Measurements from ENCODE around the gene DYRK1A.

The DYRK1A gene

GRCh38 chr21:37357691-37358090 is 8.9 kb upstream of the DYRK1A start:
- Histone ChIP-seq H4K20me1 (no peaks in the 10 kb centered on the region), H3K9ac (peak overlapping the region in 5 of 11 experiments; percentile 14 to 55 (median 21); a peak in 7 of 22 replicates), H3K4me1 (peaks cover 9 to 25% (median 20%) of the 10 kb centered on the region in 10 experiments; a peak in 19 of 20 replicates), H3K4me2 (peak overlapping the region; percentile 22 to 66 (median 47); a peak in 19 of 22 replicates), H3K36me3 (no peaks in the 10 kb centered on the region), H3K27ac (peak overlapping the region in 8 of 11 experiments; percentile 50 to 82 (median 75); a peak in 15 of 22 replicates), H3K9me3 (replicated peaks in 1 of 11) (peaks cover 0 to 14% (median 0%) of the 10 kb centered on the region in 11 experiments; a peak in 8 of 22 replicates), H3K27me3 (no peaks in the 10 kb centered on the region), H3K4me3 (no peak overlapping the region; a peak in 1 of 20 replicates)
- no peak for TF ChIP-seq Cebpa-rat (IDR thresholded peaks at IDR 0.05)

- peak in 8 of 11 experiments; percentile 15 to 67 (median 52); a peak in 8 of 22 replicates for TF ChIP-seq Cebpa-rat (IDR thresholded peaks at IDR 0.05)
- Histone ChIP-seq H3K4me3 (peak overlapping the region in 1 of 10 experiments; percentile 21; a peak in 3 of 20 replicates), H3K4me1 (peaks cover 9 to 25% (median 21%) of the 10 kb centered on the region in 10 experiments; a peak in 19 of 20 replicates), H4K20me1 (no peaks in the 10 kb centered on the region), H3K4me2 (peak overlapping the region; percentile 22 to 66 (median 47)), H3K9ac (peak overlapping the region in 7 of 11 experiments; percentile 15 to 66 (median 36); a peak in 11 of 22 replicates), H3K36me3 (no peaks in the 10 kb centered on the region), H3K27ac (peak overlapping the region in 9 of 11 experiments; percentile 36 to 82 (median 74); a peak in 17 of 22 replicates), H3K27me3 (no peaks in the 10 kb centered on the region), H3K9me3 (replicated peaks in 1 of 11) (peaks cover 0 to 14% (median 0%) of the 10 kb centered on the region in 11 experiments; a peak in 8 of 22 replicates)
These were observed 8.2 kb upstream of the DYRK1A start for GRCh38 chr21:37358397-37358796.

GRCh38 chr21:37363936-37364335 is 2.6 kb upstream of the DYRK1A start:
- no peak overlapping the region for H3K9ac ChIP-seq
- H4K20me1 ChIP-seq: peaks cover 0 to 18% (median 13%) of the 10 kb centered on the region in 11 experiments; a peak in 17 of 22 replicates
- H3K27ac ChIP-seq: no peak overlapping the region
- H3K36me3 ChIP-seq: no peaks in the 10 kb centered on the region
- no peak overlapping the region for H3K4me3 ChIP-seq
- no peaks in the 10 kb centered on the region for H3K27me3 ChIP-seq
- H3K4me1 ChIP-seq: peaks cover 8 to 24% (median 18%) of the 10 kb centered on the region in 10 experiments
- TF ChIP-seq Cebpa-rat (IDR thresholded peaks at IDR 0.05): no peak
- no peak overlapping the region for H3K4me2 ChIP-seq
- peaks cover 0 to 6% (median 0%) of the 10 kb centered on the region in 11 experiments; a peak in 7 of 22 replicates for H3K9me3 ChIP-seq (replicated peaks in 1 of 11)

GRCh38 chr21:37364722-37365121 is 1.9 kb upstream of the DYRK1A start:
- peak overlapping the region; percentile 100; a peak in 18 of 22 replicates for H3K9ac ChIP-seq
- H3K36me3 ChIP-seq: no peaks in the 10 kb centered on the region
- peak overlapping the region; percentile 70 to 97 (median 89) for H3K4me2 ChIP-seq
- H3K4me1 ChIP-seq: peaks cover 13 to 26% (median 21%) of the 10 kb centered on the region in 10 experiments
- H3K9me3 ChIP-seq (replicated peaks in 1 of 11): no peaks in the 10 kb centered on the region
- peak overlapping the region in 10 of 11 experiments; percentile 100; a peak in 18 of 22 replicates for H3K27ac ChIP-seq
- peaks cover 0 to 25% (median 21%) of the 10 kb centered on the region in 11 experiments; a peak in 20 of 22 replicates for H4K20me1 ChIP-seq
- no peak for TF ChIP-seq Cebpa-rat (IDR thresholded peaks at IDR 0.05)
- peak overlapping the region in 9 of 10 experiments; percentile 63 to 100 (median 99); a peak in 16 of 20 replicates for H3K4me3 ChIP-seq
- no peaks in the 10 kb centered on the region for H3K27me3 ChIP-seq

GRCh38 chr21:37365517-37366481 is 774 bp upstream of the DYRK1A start:
- Histone ChIP-seq H3K4me3 (peak overlapping the region; percentile 63 to 100 (median 98)), H3K36me3 (no peaks in the 10 kb centered on the region), H3K27ac (peak overlapping the region; percentile 100), H3K9me3 (replicated peaks in 1 of 11) (no peaks in the 10 kb centered on the region), H3K4me1 (peaks cover 21 to 37% (median 32%) of the 10 kb centered on the region in 10 experiments), H3K9ac (peak overlapping the region; percentile 100), H3K4me2 (peak overlapping the region; percentile 70 to 97 (median 89)), H4K20me1 (peaks cover 0 to 36% (median 31%) of the 10 kb centered on the region in 11 experiments; a peak in 20 of 22 replicates), H3K27me3 (no peaks in the 10 kb centered on the region)
- TF ChIP-seq Cebpa-rat (IDR thresholded peaks at IDR 0.05): no peak

- no peaks in the 10 kb centered on the region for H3K27me3 ChIP-seq
- peak overlapping the region in 8 of 11 experiments; percentile 85 to 95 (median 89); a peak in 12 of 22 replicates for H3K4me2 ChIP-seq
- peak overlapping the region; percentile 100 for H3K27ac ChIP-seq
- no peaks in the 10 kb centered on the region for H3K9me3 ChIP-seq (replicated peaks in 1 of 11)
- no peak for TF ChIP-seq Cebpa-rat (IDR thresholded peaks at IDR 0.05)
- H4K20me1 ChIP-seq: peaks cover 5 to 51% (median 47%) of the 10 kb centered on the region in 11 experiments; a peak in 21 of 22 replicates
- H3K4me1 ChIP-seq: peaks cover 29 to 47% (median 41%) of the 10 kb centered on the region in 10 experiments
- peak overlapping the region; percentile 100 for H3K9ac ChIP-seq
- no peaks in the 10 kb centered on the region for H3K36me3 ChIP-seq
- peak overlapping the region; percentile 92 to 100 (median 99) for H3K4me3 ChIP-seq
These were observed 746 bp downstream of the DYRK1A start for GRCh38 chr21:37367336-37367702.

- Histone ChIP-seq H3K4me1 (peaks cover 32 to 53% (median 44%) of the 10 kb centered on the region in 10 experiments), H3K4me2 (peak overlapping the region; percentile 85 to 95 (median 88)), H3K9me3 (replicated peaks in 1 of 11) (0 out of 22 replicates have a peak, but pooled peaks cover 0 to under 1% (median 0%) of the 10 kb centered on the region in 11 experiments), H3K9ac (peak overlapping the region; percentile 100), H3K27ac (peak overlapping the region; percentile 100), H3K4me3 (peak overlapping the region; percentile 92 to 100 (median 99)), H3K27me3 (no peaks in the 10 kb centered on the region), H4K20me1 (peaks cover 11 to 57% (median 53%) of the 10 kb centered on the region in 11 experiments; a peak in 21 of 22 replicates), H3K36me3 (peaks cover 0 to 6% (median 0%) of the 10 kb centered on the region in 11 experiments; a peak in 1 of 22 replicates)
- TF ChIP-seq Cebpa-rat (IDR thresholded peaks at IDR 0.05): no peak
These were observed 1.3 kb downstream of the DYRK1A start for GRCh38 chr21:37367703-37368540.
